Right atrium auricular region (tissue), 2 donors: ENCODE measurements around the gene POLR2H. TPM values are rescaled to one million over a fixed set of nuclear protein-coding genes. Genes with fewer than 3 reads are reported as not detected.

ENCODE experiments used
- DNase-seq: peaks from one replicate; pipeline ENCODE4 v3.0.0-alpha.2; 2019; ENCODE audit warnings: low spot score
- H3K27ac ChIP-seq, 2 donors: fragments of 200-600 bp; sonication (generic); 1 replicate in 1 of 2; 2 replicates in 1 of 2; pipeline ENCODE4 v1.5.1; 2016 to 2019
- H3K27me3 ChIP-seq, 2 donors: fragments of 200-600 bp; sonication (generic); one replicate each; pipeline versions ENCODE4 v1.5.1 to v1.6.0; 2017 to 2019
- H3K36me3 ChIP-seq: fragments of 200-600 bp; sonication (generic); one replicate; pipeline ENCODE4 v1.5.1; 2016
- H3K4me1 ChIP-seq, 2 donors: fragments of 200-600 bp; sonication (generic); one replicate each; pipeline versions ENCODE4 v1.5.1 to v1.6.0; 2017 to 2019
- H3K4me3 ChIP-seq, 2 donors: fragments of 200-600 bp; sonication (generic); 1 replicate in 1 of 2; 2 replicates in 1 of 2; pipeline ENCODE4 v1.5.1; 2017 to 2019; ENCODE audit warnings: mild to moderate bottlenecking in 1 of 2, moderate library complexity in 1 of 2
- H3K9me3 ChIP-seq, 2 donors: fragments of 200-600 bp; sonication (generic); one replicate each; pipeline ENCODE4 v1.5.1; 2019
- CTCF ChIP-seq, 2 donors: fragments of 200-600 bp; sonication (generic); IDR thresholded peaks; one replicate each; pipeline ENCODE4 v1.5.1; 2019; ENCODE audit warnings: antibody characterized with exemption in 2 of 2
- total RNA-seq, 2 donors: library from RNA; depleted of rRNA; stranded (reverse); fragments of >200 nt; gene quantifications; one replicate each; pipeline ENCODE4 v1.1.0, GENCODE V29; 2016

Gene POLR2H
- total RNA-seq, 2 donors from 2014 or later: 26.8 to 35.5 TPM

- peak overlapping the region in 1 of 2 donors; percentile 76 for H3K4me3 ChIP-seq
- DNase-seq: no peak
- no peaks in the 10 kb centered on the region for H3K9me3 ChIP-seq
- TF ChIP-seq CTCF (IDR thresholded peaks at IDR 0.05): no peak
- H3K36me3 ChIP-seq: peaks cover 26% of the 10 kb centered on the region
- H3K27ac ChIP-seq: peak overlapping the region; percentile 92 to 96
- peaks cover 0 to 66% of the 10 kb centered on the region in 2 donors for H3K4me1 ChIP-seq
- no peaks in the 10 kb centered on the region for H3K27me3 ChIP-seq
Measured at GRCh38 chr3:184316792-184317191, 44.7 kb upstream of the POLR2H start.

DNA sequence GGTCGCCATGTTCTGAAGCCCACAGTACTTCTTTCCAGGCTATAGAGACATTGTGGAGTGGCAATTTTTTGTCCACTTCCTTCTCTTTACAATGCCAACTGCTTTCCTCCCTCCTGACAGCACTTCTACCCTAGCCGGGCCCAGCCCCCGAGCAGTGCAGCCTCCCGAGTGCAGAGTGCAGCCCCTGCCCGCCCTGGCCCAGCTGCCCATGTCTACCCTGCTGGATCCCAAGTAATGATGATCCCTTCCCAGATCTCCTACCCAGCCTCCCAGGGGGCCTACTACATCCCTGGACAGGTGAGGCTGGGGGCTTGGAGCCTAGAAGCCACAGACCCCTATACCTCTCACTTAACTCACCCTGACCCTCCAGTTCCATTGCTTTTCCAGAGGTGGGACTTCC is 44.3 kb upstream of the POLR2H start:
- DNase-seq: no peak
- H3K36me3 ChIP-seq: peaks cover 30% of the 10 kb centered on the region

GRCh38 chr3:184320104-184320445 is 41.4 kb upstream of the POLR2H start:
- peak; percentile 98 for DNase-seq
- Histone ChIP-seq H3K4me3 (peak overlapping the region in 1 of 2 donors; percentile 32), H3K4me1 (peaks cover 0 to 64% of the 10 kb centered on the region in 2 donors), H3K36me3 (peaks cover 58% of the 10 kb centered on the region), H3K27ac (peak overlapping the region; percentile 89 to 96), H3K27me3 (no peaks in the 10 kb centered on the region), H3K9me3 (no peaks in the 10 kb centered on the region)
- peak in 1 of 2 donors; percentile 10 for TF ChIP-seq CTCF (IDR thresholded peaks at IDR 0.05)

More for the DNA sequence above, 44.3 kb upstream of the POLR2H start:
- Histone ChIP-seq H3K4me1 (peaks cover 0 to 69% of the 10 kb centered on the region in 2 donors), H3K27me3 (no peaks in the 10 kb centered on the region), H3K4me3 (peak overlapping the region in 1 of 2 donors; percentile 76), H3K27ac (peak overlapping the region in 1 of 2 donors; percentile 96), H3K9me3 (no peaks in the 10 kb centered on the region)
- no peak for TF ChIP-seq CTCF (IDR thresholded peaks at IDR 0.05)

DNA sequence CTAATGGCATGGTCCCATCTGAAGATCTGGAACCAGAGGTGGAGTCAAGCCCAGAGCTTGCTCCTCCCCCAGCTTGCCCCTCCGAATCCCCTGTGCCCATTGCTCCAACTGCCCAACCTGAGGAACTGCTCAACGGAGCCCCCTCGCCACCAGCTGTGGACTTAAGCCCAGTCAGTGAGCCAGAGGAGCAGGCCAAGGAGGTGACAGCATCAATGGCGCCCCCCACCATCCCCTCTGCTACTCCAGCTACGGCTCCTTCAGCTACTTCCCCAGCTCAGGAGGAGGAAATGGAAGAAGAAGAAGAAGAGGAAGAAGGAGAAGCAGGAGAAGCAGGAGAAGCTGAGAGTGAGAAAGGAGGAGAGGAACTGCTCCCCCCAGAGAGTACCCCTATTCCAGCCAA is 39.8 kb upstream of the POLR2H start:
- DNase-seq: no peak
- Histone ChIP-seq H3K4me3 (no peak overlapping the region), H3K27ac (peak overlapping the region; percentile 17 to 89), H3K27me3 (no peaks in the 10 kb centered on the region), H3K36me3 (peaks cover 74% of the 10 kb centered on the region), H3K9me3 (no peaks in the 10 kb centered on the region), H3K4me1 (peaks cover 0 to 51% of the 10 kb centered on the region in 2 donors)
- no peak for TF ChIP-seq CTCF (IDR thresholded peaks at IDR 0.05)

GRCh38 chr3:184322731-184323487 is 38.6 kb upstream of the POLR2H start:
- Histone ChIP-seq H3K27me3 (no peaks in the 10 kb centered on the region), H3K4me3 (no peak overlapping the region), H3K36me3 (peaks cover 76% of the 10 kb centered on the region), H3K27ac (peak overlapping the region in 1 of 2 donors; percentile 43), H3K4me1 (peaks cover 0 to 38% of the 10 kb centered on the region in 2 donors), H3K9me3 (no peaks in the 10 kb centered on the region)
- TF ChIP-seq CTCF (IDR thresholded peaks at IDR 0.05): no peak
- DNase-seq: peak; percentile 85
